Loucy (cell line): ENCODE measurements around the gene ARSG.

Source experiments
- H2AFZ ChIP-seq: fragments of 200-600 bp; sonication (generic); 2 replicates; pipeline ENCODE4 v1.6.0; 2016; ENCODE audit warnings: antibody characterized with exemption, mild to moderate bottlenecking, low read length, moderate library complexity
- H3F3A ChIP-seq: fragments of 200-600 bp; 2 replicates; pipeline ENCODE4 v1.6.0; 2016; ENCODE audit warnings: antibody characterized with exemption, low read depth, mild to moderate bottlenecking
- H3K27me3 ChIP-seq: fragments of 200-600 bp; sonication (generic); 2 replicates; pipeline ENCODE4 v1.6.1; 2014; ENCODE audit warnings: low read length, mild to moderate bottlenecking; ENCODE audit not compliant: insufficient read depth, poor library complexity, severe bottlenecking
- H3K36me3 ChIP-seq: fragments of 200-600 bp; sonication (generic); 2 replicates; pipeline ENCODE4 v1.6.1; 2016; ENCODE audit warnings: low read length; ENCODE audit not compliant: insufficient read depth
- H3K4me1 ChIP-seq: fragments of 200-600 bp; sonication (generic); 2 replicates; pipeline ENCODE4 v1.5.1; 2014; ENCODE audit warnings: low read length, mild to moderate bottlenecking; ENCODE audit not compliant: insufficient read depth, poor library complexity, severe bottlenecking
- H3K4me2 ChIP-seq: fragments of 200-600 bp; sonication (generic); 2 replicates; pipeline ENCODE4 v1.6.0; 2014; ENCODE audit warnings: antibody characterized with exemption, low read length, low read depth, mild to moderate bottlenecking; ENCODE audit not compliant: poor library complexity, severe bottlenecking
- H3K4me3 ChIP-seq: fragments of 200-600 bp; sonication (generic); 2 replicates; pipeline ENCODE4 v1.5.1; 2014; ENCODE audit warnings: low read length, mild to moderate bottlenecking, mixed read lengths; ENCODE audit not compliant: poor library complexity, severe bottlenecking
- H3K79me2 ChIP-seq: fragments of 200-600 bp; sonication (generic); 2 replicates; pipeline ENCODE4 v1.6.1; 2014; ENCODE audit warnings: low read length; ENCODE audit not compliant: insufficient read depth
- H3K9ac ChIP-seq: fragments of 200-600 bp; sonication (generic); 2 replicates; pipeline ENCODE4 v1.6.0; 2014; ENCODE audit warnings: mild to moderate bottlenecking, low read depth, low read length, moderate library complexity; ENCODE audit not compliant: poor library complexity, severe bottlenecking
- H3K9me2 ChIP-seq: fragments of 200-600 bp; sonication (generic); replicated peaks from 2 replicates; pipeline ENCODE4 v1.6.1; 2016; ENCODE audit warnings: low read depth, low read length, mixed read lengths
- H3K9me3 ChIP-seq: fragments of 200-600 bp; sonication (generic); 2 replicates; pipeline ENCODE4 v1.6.1; 2014; ENCODE audit warnings: mild to moderate bottlenecking, antibody characterized with exemption, low read length, low read depth; ENCODE audit not compliant: insufficient read depth
- H4K20me1 ChIP-seq: fragments of 200-600 bp; sonication (generic); 2 replicates; pipeline ENCODE4 v1.6.0; 2014; ENCODE audit warnings: antibody characterized with exemption, low read length, mild to moderate bottlenecking; ENCODE audit not compliant: insufficient read depth, poor library complexity, severe bottlenecking
- CTCF ChIP-seq: fragments of 200-600 bp; sonication (generic); conservative IDR thresholded peaks from 2 replicates; pipeline ENCODE4 v1.5.1; 2014; ENCODE audit warnings: mild to moderate bottlenecking, antibody characterized with exemption, low read length
- EZH2phosphoT487 ChIP-seq: fragments of 200-600 bp; IDR thresholded peaks from 2 replicates; pipeline ENCODE4 v1.6.1; 2018; ENCODE audit warnings: antibody characterized with exemption, mild to moderate bottlenecking, moderate library complexity, borderline replicate concordance

Gene ARSG

GRCh38 chr17:68445671-68446070 lies 154.4 kb downstream of the ARSG start:
- Histone ChIP-seq H3K4me2 (no peak overlapping the region), H3K4me3 (no peak overlapping the region), H3K9ac (no peak overlapping the region), H4K20me1 (no peaks in the 10 kb centered on the region), H3F3A (no peaks in the 10 kb centered on the region), H3K27me3 (no peaks in the 10 kb centered on the region), H3K79me2 (no peaks in the 10 kb centered on the region), H3K9me3 (no peaks in the 10 kb centered on the region), H3K36me3 (0 out of 2 replicates have a peak, but pooled peaks cover 3% of the 10 kb centered on the region), H2AFZ (no peak overlapping the region), H3K9me2 (no peaks in the 10 kb centered on the region), H3K4me1 (peaks cover 23% of the 10 kb centered on the region)
- TF ChIP-seq EZH2phosphoT487 (no peak), CTCF (no peak)

- Histone ChIP-seq H3K4me2 (no peak overlapping the region), H3K4me3 (no peak overlapping the region), H3K79me2 (no peaks in the 10 kb centered on the region), H3K9me3 (no peaks in the 10 kb centered on the region), H3K36me3 (0 out of 2 replicates have a peak, but pooled peaks cover 3% of the 10 kb centered on the region), H4K20me1 (no peaks in the 10 kb centered on the region), H3K9me2 (no peaks in the 10 kb centered on the region), H3K27me3 (no peaks in the 10 kb centered on the region), H3F3A (no peaks in the 10 kb centered on the region), H3K4me1 (peaks cover 14% of the 10 kb centered on the region), H3K9ac (no peak overlapping the region), H2AFZ (no peak overlapping the region)
- no peak for TF ChIP-seq CTCF
- no peak for TF ChIP-seq EZH2phosphoT487
These were observed 155.3 kb downstream of the ARSG start for GRCh38 chr17:68446626-68447041.

DNA sequence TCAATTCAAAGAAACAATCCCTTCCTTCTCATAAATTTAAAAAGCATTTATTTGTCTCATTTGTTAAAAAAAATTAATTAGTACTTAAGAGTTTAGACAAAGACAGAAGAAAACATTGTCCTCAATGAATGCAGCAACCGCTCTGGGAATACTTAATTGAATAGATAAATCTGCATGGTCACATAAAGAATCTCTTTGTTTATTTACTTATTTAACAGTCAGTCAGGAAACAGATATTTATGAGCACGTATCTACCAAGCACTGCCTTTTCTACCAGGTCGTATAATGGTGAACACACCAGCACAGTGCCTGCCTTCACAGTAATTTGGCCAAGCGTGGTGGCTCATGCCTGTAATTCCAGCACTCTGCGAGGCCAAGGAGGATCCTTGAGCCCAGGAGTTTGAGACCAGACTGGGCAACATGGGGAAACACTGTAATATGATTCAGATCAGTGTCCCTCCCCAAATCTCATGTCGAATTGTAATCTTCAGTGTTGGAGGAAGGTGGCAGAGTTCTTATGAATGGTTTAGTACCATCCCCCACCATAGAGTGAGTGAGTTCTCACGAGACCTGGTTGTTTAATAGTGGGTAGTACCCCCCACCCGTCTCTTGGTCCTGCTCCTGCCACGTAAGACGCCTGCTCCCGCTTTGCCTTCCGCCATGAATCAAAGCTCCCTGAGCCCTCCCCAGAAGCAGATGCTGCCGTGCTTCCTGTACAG lies 157.9 kb downstream of the ARSG start:
- no peak overlapping the region for H2AFZ ChIP-seq
- no peak overlapping the region for H3K4me3 ChIP-seq
- no peak overlapping the region for H3K4me2 ChIP-seq
- no peaks in the 10 kb centered on the region for H3K9me2 ChIP-seq
- H4K20me1 ChIP-seq: no peaks in the 10 kb centered on the region
- no peak overlapping the region for H3K9ac ChIP-seq
- 0 out of 2 replicates have a peak, but pooled peaks cover 3% of the 10 kb centered on the region for H3K36me3 ChIP-seq
- no peaks in the 10 kb centered on the region for H3K9me3 ChIP-seq
- H3K27me3 ChIP-seq: no peaks in the 10 kb centered on the region
- TF ChIP-seq CTCF: no peak
- no peak for TF ChIP-seq EZH2phosphoT487
- H3K4me1 ChIP-seq: peaks cover 17% of the 10 kb centered on the region
- no peaks in the 10 kb centered on the region for H3K79me2 ChIP-seq
- H3F3A ChIP-seq: no peaks in the 10 kb centered on the region
